Nephron progenitor cell (in vitro differentiated cells): ENCODE measurements around the gene MED31.

Experiments
- DNase-seq: peaks from one replicate; pipeline ENCODE4 v3.0.0; 2021
- H3K27ac Mint-ChIP-seq: 2 replicates; pipeline ENCODE4 v1.8.0; 2021; ENCODE audit warnings: mild to moderate bottlenecking, moderate library complexity, mixed read lengths
- H3K27me3 Mint-ChIP-seq: 2 replicates; pipeline ENCODE4 v1.8.0; 2021; ENCODE audit warnings: mild to moderate bottlenecking, low read depth, mixed read lengths; ENCODE audit not compliant: poor library complexity
- H3K36me3 Mint-ChIP-seq: 2 replicates; pipeline ENCODE4 v1.8.0; 2021; ENCODE audit warnings: low read depth, mixed read lengths
- H3K4me1 Mint-ChIP-seq: 2 replicates; pipeline ENCODE4 v1.8.0; 2021; ENCODE audit warnings: mixed read lengths
- H3K4me3 Mint-ChIP-seq: 2 replicates; pipeline ENCODE4 v1.8.0; 2021; ENCODE audit warnings: mild to moderate bottlenecking, moderate library complexity, mixed read lengths
- H3K9me3 Mint-ChIP-seq: 2 replicates; pipeline ENCODE4 v1.8.0; 2021; ENCODE audit warnings: mild to moderate bottlenecking, moderate library complexity, mixed read lengths
- TF ChIP-seq, protein P1 (sequence below): fragments of 200-600 bp; sonication (generic); IDR thresholded peaks from 2 replicates; pipeline ENCODE4 v1.5.0; 2021; ENCODE audit warnings: antibody characterized with exemption

The MED31 gene

DNA sequence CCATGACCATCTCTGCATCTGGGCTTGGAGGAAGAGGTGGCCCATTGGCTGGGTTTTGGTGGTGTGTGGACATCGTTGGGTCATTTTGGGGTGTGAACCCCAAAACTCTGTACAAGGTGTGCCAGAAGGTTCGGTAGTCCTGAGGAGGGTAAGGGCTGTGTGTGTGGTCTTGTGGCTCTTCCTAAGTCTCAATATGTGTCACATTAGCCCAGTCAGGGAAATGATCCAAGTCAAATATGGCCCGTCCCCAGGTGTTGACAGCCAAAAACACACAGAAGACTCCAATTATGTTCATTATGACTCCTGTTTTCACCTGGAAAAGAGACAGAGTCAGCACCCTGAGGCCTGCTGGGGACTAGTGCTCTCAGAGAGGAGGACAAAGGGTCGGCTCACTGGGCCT, 34.6 kb upstream of the MED31 start:
- Mint-ChIP-seq H3K27me3 (peaks cover 29% of the 10 kb centered on the region), H3K4me3 (no peak overlapping the region), H3K9me3 (no peaks in the 10 kb centered on the region), H3K36me3 (no peaks in the 10 kb centered on the region), H3K27ac (no peak overlapping the region), H3K4me1 (no peaks in the 10 kb centered on the region)
- TF ChIP-seq, protein P1, sequence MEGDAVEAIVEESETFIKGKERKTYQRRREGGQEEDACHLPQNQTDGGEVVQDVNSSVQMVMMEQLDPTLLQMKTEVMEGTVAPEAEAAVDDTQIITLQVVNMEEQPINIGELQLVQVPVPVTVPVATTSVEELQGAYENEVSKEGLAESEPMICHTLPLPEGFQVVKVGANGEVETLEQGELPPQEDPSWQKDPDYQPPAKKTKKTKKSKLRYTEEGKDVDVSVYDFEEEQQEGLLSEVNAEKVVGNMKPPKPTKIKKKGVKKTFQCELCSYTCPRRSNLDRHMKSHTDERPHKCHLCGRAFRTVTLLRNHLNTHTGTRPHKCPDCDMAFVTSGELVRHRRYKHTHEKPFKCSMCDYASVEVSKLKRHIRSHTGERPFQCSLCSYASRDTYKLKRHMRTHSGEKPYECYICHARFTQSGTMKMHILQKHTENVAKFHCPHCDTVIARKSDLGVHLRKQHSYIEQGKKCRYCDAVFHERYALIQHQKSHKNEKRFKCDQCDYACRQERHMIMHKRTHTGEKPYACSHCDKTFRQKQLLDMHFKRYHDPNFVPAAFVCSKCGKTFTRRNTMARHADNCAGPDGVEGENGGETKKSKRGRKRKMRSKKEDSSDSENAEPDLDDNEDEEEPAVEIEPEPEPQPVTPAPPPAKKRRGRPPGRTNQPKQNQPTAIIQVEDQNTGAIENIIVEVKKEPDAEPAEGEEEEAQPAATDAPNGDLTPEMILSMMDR, result no peak
- no peak for DNase-seq

- TF ChIP-seq, protein P1, result no peak
- DNase-seq, result no peak
- H3K27me3 Mint-ChIP-seq, result peaks cover 36% of the 10 kb centered on the region
- H3K4me3 Mint-ChIP-seq, result no peak overlapping the region
- H3K36me3 Mint-ChIP-seq, result no peaks in the 10 kb centered on the region
- H3K9me3 Mint-ChIP-seq, result no peaks in the 10 kb centered on the region
- H3K27ac Mint-ChIP-seq, result no peak overlapping the region
- H3K4me1 Mint-ChIP-seq, result no peaks in the 10 kb centered on the region
These were observed 33.7 kb upstream of the MED31 start for GRCh38 chr17:6684881-6685767.

GRCh38 chr17:6684460-6684783, 33.0 kb upstream of the MED31 start:
- Mint-ChIP-seq H3K36me3 (no peaks in the 10 kb centered on the region), H3K4me1 (no peaks in the 10 kb centered on the region), H3K9me3 (no peaks in the 10 kb centered on the region), H3K4me3 (no peak overlapping the region), H3K27me3 (peaks cover 40% of the 10 kb centered on the region), H3K27ac (no peak overlapping the region)
- TF ChIP-seq, protein P1, result no peak
- DNase-seq, result no peak

- H3K9me3 Mint-ChIP-seq, result no peaks in the 10 kb centered on the region
- no peak overlapping the region for H3K27ac Mint-ChIP-seq
- no peak for DNase-seq
- no peaks in the 10 kb centered on the region for H3K4me1 Mint-ChIP-seq
- no peaks in the 10 kb centered on the region for H3K36me3 Mint-ChIP-seq
- H3K27me3 Mint-ChIP-seq, result peaks cover 41% of the 10 kb centered on the region
- TF ChIP-seq, protein P1, result no peak
- no peak overlapping the region for H3K4me3 Mint-ChIP-seq
These were observed 32.5 kb upstream of the MED31 start for GRCh38 chr17:6683730-6684459.

DNA sequence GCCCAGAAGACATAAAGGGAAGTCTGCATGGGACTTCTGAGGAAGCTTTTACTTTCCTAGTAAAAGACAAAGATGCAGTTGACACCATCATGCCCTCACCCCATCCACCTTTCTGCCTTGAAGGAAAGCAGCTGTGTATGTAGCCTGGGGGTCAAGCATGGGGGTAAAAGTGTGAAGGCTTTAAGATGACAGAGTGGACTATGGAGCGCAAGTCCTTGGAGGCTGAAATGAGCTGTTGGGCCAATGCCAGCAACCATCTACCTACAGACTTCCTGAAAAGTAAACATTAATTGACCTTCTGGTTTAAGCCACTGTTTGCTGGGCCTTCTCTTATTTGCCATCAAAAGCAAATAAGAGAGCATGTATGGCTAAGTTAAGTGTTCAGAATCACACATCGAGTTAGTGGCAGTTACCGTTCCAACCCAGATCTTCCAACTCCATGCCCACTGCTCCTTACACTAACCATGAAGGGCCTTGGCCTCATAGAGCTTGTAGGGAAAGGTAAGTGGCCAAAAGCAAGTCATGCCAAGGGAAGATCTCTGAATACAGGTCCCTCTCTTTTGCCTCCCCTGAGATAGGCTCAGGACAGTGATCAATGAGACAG, 31.8 kb upstream of the MED31 start:
- Mint-ChIP-seq H3K4me3 (no peak overlapping the region), H3K27ac (no peak overlapping the region), H3K4me1 (no peaks in the 10 kb centered on the region), H3K36me3 (no peaks in the 10 kb centered on the region), H3K9me3 (no peaks in the 10 kb centered on the region), H3K27me3 (peaks cover 45% of the 10 kb centered on the region)
- no peak for DNase-seq
- TF ChIP-seq, protein P1, result no peak
